Stimulated activated CD8-positive, alpha-beta memory T cell treated with anti-CD3 and anti-CD28 coated beads, Interleukin-7, amount 100 ng/mL, for 4 hours (primary cell): ENCODE results near the gene SEC23IP.
"Not testable (repeated sequence)": the region's sequence is repeated elsewhere in the genome, so short reads cannot be mapped to it uniquely, and the experiment has no call there.

Experiments
- DNase-seq, 2 donors: peaks; one replicate each; pipeline ENCODE4 v3.0.0-alpha.2; 2020; ENCODE audit warnings: low read depth in 2 of 2

Gene SEC23IP

DNA sequence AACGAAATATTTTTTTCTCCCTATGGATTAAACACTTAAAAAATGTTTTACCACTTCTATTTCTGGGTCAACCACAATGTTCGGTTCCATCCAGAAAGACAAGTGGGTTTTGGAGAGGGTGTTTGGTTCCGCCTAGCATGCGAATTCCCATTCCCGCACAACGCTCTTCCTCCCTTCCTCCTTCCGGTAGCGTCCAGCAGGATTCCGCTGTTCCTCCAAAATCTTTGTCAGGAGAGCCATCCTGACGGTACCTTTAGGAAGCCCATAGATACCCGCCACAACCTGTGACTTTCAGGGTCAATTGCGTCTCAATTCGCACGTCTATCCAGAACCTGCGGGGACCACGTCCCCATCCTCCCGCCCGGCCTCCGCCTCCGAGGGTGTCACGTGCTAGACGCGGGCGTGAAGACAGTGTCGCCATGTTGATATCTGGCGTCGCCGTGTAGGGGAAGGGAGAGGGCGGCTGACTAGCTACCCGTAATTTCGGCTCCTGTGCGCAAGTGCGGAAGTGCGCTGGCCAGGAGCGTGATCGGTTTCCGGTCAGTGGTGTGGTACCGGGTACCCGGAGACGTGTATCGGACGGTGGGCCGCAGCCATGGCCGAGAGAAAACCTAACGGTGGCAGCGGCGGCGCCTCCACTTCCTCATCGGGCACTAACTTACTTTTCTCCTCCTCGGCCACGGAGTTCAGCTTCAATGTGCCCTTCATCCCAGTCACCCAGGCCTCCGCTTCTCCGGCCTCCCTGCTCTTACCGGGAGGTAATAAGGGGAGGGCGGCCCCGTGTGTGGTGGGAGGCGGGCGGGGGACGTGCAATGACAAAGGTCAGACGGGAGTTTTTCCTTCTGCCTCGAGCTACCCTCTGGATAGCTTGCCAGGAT, at the start of gene SEC23IP:
TSS of gene SEC23IP (plus strand) at position 543 of the 878 bp plus-strand sequence. CDS start at position 596, 53 bp downstream.
- DNase-seq, result peak; percentile 84 to 87

DNA sequence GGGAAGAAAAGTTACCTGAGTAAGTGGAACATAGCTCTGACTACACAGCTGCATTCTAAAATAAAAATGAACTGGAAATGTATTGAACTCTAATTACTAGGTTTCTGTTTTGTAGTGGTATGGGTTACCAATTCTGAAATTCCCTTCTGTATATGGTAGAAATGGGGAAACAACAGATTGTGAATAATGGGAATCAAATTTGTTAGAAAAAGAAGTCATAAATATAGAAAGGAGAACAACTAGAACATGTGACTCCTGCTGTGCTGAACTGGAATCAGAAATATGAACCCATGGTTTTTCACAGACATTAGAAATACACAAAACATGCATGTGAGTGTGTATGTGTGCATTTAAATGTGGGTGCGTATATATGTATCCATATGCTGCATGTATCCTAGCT, 46.9 kb upstream of the SEC23IP start:
- no peak for DNase-seq

DNA sequence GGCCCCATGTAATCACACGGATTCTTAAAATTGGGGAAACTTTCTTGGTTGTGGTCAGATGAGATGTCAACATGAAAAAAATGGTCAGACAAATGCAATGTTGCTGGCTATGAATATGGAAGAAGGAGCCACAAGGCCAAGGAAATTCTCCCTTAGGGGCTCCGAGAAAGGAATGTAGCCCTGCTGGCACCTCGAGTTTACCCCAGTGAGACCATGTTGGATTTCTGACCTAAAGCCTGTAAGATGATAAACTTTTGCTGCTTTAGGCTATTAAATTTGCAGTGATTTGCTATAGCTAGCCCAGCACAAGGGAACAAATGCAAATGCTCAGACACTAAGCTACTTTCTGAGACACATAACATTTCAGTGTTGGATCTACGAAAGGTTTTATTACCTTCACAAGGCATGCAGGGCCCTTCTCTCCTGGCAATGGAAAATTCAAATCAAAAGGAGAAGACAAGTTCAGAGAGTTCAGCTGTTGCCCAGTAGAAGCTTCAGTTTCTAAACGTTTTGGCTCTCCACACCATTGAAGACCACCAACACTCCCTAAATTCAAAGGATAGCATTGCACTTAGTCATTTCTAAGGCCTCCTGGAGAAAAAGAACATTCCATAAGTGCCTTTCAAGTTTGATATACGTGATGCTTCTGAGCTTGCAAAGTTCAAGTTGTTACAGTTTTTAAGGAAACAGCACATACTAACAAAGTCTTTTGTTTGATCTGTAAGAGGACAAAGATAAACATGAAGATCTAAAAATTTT, 43.3 kb upstream of the SEC23IP start:
- no peak for DNase-seq

DNA sequence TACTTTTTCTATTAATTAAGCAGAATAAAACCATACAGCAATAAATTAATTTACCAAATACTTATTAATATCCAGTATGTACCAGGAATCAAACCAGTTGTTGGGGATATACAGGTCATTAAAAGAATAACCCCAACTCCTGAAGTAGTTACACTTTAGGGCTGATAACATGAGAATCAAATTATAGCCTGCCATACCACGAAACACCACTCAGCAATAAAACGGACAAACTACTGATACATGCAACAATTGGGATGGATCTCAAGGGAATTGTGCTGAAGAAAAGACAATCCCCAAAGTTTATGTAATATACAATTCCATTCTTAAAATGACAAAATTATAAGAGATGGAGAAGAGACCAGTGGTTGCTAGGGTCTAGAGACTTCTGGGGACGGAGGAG, 42.6 kb upstream of the SEC23IP start:
- DNase-seq, result no peak

DNA sequence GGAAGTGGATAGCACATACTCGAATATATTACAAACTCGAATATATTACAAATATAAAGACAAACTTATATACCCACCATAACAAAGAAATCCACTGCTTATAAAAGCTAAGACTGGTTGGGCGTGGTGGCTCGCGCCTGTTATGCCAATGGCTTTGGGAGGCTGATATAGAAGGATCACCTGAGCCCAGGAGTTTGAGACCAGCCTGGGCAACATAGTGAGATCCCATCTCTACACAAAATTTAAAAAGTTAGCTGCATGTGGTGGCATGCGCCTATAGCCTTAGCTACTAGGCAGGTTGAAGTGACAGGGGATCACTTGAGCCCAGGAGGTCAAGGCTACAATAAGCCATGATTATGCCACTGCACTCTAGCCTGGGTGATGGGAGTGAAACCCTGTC, 40.3 kb upstream of the SEC23IP start:
- DNase-seq, result no peak

DNA sequence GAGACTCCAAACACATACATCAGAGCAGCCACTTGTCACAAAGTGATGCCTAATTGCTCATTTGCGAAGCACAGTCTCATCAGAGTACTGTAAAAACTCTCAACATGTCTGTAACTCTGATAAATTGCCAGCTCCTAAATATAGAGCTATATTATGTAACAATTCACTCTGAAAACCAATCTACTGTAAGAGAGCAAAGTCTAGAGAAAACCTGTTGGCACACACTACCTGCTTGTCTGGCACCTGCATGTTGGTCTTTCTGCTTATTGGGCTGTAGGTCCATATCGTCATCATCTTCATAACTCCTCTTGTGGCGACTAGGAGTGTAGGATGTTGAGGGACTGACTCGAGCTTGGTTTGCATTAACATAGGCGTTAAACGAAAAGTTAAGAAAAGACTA, 39.7 kb upstream of the SEC23IP start:
- DNase-seq, result no peak

DNA sequence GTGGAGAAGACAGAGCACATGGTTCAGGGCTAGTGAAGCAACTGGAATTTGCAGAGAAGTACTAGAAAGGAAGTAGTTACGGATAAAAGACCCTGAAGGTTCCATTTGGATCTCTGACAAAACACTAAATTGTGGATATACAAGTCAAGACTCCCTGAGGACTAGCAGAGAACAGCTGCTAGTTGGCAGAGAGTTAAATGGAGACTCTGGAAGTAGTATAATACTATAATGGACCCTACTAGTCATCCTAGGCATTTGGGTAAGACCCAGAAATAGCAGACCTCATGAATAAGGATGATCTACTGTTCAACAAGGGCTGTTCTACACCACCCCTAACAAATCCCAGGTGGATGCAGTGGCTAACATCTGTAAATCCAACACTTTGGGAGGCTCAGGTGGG, 39.0 kb upstream of the SEC23IP start:
- DNase-seq, result no peak

DNA sequence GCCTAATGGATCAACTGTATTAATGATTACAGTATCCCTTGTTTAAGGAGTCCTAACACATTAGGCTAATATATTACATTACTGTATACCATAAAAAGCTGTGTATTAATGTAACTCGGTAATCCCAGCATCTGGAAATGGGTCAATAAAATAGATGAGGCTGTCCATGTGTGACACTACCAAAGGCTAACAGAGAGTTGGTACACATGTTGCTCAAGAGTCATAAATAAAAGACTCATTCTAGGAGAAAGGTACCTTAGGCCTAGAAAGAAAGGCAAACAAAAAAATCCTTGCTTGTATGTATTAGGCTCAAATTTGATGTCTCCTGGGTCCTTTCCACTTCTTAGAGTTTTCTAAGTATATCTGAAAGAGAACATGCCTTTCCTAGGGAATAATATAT, 34.5 kb upstream of the SEC23IP start:
- DNase-seq, result no peak

DNA sequence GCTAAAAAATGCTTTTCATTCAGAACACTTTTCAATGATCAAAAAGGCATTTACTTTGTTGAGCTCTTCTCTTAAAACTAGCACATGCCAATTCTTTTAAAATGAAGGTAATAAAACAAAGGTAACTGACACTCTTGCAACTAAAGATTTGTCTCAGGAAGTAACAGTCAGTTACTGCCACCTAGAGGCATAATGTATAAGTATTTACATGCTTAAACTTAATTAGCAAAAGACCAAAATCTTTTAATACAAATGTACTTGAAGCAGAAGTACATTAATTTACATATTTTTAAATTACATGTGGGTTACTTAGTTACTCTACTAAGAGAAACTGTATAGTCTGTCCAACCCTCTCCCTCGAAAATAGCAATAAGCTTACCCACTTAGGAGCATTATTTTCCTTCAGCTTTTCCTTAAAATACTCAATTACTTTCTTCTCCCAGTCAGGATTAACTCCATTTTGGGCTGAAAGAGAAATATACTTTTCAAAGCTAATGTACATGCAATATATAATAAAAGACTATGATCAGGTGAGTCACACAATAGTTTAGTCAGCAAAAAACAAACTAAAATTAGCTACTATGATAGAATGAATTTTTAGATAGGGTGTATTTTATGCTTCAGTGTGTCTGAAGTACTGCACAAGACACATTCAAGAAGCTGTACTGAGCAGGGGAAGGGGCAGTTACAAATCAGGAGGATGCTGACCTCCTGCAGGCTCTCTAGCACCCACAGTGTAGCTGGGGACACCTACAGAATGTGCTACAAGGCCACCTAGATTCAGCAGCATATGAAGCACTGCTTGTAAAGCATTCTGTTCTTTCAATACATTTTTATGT, 32.9 kb upstream of the SEC23IP start:
- DNase-seq, result no peak

DNA sequence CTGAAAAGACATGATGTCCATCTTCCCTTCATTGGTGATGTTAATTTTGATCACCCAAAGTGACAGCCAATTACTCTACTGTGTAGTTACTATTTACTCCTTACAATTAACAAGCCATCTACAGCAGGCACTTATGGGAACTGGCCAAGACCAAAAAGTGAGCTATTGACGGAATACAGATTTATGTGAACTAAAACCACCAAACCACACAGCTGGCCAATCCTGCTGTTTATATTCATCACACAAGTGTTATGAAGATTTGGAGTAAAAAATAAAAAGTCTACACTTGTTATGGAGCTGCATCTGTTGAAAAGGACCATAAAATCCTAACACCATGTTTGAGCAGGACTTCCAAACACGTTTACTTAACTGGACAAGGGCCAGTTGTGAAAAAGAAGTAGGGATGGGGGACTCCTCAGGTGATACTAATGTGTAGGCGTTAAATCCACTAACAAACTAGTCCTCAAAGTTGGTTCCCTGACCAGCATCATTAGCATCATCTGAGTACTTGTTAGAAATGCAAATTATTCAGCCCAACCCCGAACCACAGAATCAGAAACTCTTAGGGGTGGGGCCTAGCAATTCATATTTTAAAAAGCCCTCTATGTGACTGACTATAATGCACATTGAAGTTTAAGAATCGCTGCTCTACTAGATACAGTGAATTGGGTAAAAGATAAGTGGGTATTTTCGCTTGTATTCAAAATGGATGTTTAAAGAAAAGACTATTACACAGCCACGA, 31.5 kb upstream of the SEC23IP start:
- DNase-seq, result no peak

DNA sequence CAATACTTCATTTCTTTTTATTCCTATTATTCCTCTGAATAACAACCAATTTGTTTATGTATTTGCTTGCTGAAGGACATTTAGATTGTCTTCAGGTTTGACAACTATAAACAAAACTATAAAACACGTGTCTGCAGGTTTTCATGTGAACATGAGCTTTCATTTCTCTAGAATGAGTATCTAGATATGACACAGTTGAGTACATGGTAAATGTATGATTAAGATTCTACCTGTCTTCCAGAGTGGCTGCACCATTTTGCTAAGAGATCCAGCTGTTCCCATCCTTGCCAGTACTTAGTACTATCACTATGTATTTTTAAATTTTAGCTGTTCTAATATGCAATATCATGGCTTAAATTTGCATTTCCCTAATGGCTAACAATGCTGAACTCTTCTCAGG, 30.0 kb upstream of the SEC23IP start:
- no peak for DNase-seq

DNA sequence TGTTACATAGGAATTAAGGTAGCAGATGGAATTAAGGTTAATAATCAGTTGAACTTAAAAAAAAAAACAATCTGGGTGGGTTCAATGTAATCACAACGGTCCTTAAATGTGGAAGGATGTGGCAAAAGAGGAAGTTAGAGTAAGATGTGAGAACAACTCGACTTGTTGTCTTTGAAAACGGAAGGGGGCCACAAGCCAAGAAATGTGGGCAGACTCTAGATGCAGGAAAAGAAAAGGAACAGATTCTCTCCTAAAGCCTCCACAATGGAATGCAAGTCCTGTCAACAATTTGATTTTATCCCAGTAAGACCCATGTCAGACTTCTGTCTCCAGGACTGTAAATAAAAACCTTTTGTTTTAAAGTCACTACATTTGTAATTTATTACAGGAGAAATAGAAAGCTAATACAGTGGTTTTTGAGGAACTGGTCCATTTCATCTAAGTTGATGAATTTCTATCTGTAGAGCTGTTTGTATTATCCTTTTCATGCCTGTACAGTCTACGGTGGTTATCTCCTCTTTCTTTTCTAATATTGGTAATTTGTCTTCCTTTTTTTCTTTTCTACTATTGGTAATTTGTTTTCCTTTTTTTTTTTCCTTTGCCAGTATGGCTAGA, 28.5 kb upstream of the SEC23IP start:
- DNase-seq, result no peak

DNA sequence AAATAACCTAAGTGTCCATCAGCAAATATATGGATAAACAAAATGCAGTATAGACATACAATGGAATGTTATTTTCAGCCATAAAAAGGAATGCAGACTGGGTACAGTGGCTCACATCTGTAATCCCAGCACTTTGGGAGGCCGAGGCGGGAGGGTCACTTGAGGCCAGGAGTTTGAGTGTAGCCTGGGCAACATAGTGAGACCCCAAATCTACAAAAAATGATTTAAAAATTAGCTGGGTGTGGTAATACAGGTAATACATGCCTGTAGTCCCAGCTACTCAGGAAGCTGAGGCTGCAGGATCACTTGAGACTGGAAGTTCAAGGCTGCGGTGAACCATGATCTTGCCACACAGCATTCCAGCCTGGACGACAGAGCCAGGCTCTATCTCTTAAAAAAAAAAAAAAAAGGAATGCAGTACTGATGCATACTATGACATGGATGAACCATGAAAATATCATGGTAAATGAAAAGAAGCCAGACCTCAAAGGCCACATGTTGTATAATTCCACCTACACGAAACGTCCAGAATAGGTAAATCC, 26.8 kb upstream of the SEC23IP start:
- DNase-seq, result no peak

DNA sequence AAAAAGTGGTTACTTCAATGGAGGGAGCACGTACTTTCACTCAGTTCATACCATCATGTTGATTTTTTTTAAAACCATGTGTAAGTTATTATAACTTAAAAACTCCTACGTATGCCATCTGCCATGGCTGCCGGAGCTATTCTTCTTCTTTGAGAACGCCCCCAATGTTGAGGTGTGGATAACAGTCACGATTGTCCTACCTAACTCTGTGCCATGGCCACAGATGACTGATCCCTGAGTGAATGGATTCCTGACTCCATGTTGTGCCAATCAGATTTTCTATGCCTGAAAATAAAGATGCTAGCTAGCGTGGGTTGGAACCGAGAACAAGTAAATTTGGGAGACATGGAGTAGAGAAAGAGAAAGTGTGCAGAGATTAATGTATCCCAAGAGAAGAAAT, 25.2 kb upstream of the SEC23IP start:
- no peak for DNase-seq

DNA sequence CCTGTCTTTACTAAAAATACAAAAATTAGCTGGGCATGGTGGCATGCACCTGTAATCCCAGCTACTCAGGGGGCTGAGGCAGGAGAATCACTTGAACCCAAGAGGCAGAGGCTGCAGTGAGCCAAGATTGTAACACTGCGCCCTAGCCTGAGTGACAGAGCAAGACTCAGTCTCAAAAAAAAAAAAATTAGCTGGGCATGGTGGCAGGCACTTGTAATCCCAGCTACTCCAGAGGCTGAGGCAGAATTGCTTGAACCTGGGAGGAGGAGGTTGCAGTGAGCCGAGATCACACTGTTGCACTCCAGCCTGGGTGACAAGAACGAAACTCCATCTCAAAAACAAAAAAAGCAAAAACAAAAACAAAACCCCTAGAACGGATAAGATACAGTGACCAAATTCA, 23.1 kb upstream of the SEC23IP start:
- not testable (repeated sequence) for DNase-seq

DNA sequence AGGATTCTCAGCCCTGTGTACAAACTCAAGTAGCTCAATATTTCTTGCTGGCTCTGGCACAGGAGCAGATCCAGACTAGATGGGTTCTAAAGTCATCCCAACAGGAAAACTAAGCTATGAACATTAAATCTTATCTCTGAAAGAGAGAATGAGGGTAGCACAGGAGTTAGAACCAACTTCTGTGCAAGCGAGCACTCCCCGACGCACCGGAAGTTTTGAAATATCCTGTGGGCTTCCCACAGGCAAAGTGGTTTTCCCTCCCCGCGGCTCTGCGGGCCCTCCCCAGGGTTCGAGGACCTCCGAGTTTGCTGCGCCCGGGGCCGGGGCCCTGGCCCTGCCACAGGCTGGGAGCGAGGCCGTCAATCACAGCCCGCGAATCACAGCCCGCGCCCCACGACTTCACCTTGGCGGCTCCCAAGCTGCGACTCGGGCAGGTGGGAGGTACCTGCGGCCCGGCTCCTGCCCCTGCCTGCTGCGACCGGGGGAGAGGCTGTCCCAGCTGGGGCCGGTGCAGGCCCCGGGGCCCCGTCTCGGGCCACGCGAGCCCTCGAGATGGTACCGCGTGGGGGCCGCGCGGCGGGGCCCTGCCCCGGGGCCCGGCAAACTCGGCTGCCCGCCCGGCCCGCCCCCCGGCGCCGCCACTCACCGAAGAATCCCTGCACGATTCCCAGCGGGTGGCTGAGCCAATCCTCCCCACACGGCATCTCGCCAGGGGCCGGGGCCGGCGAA, 20.5 kb upstream of the SEC23IP start:
- peak; percentile 13 to 48 for DNase-seq

DNA sequence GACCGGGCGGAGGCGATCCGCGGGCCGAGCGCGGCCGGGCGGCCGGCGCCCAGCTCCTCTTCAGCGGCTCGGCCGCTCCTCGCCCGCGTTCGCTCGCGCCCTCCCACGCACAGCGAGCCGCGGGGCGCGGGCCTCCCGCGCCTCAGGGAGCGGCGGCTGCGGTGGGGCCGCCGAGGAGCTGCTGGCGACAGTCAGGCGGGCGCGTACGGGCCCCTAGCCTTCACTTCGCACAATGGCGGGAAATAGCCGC, 20.0 kb upstream of the SEC23IP start, which contains the start of gene MCMBP:
TSS of gene MCMBP (minus strand) at position 234 of the 250 bp plus-strand sequence. CDS start 259 bp downstream, outside the sequence.
- no peak for DNase-seq

DNA sequence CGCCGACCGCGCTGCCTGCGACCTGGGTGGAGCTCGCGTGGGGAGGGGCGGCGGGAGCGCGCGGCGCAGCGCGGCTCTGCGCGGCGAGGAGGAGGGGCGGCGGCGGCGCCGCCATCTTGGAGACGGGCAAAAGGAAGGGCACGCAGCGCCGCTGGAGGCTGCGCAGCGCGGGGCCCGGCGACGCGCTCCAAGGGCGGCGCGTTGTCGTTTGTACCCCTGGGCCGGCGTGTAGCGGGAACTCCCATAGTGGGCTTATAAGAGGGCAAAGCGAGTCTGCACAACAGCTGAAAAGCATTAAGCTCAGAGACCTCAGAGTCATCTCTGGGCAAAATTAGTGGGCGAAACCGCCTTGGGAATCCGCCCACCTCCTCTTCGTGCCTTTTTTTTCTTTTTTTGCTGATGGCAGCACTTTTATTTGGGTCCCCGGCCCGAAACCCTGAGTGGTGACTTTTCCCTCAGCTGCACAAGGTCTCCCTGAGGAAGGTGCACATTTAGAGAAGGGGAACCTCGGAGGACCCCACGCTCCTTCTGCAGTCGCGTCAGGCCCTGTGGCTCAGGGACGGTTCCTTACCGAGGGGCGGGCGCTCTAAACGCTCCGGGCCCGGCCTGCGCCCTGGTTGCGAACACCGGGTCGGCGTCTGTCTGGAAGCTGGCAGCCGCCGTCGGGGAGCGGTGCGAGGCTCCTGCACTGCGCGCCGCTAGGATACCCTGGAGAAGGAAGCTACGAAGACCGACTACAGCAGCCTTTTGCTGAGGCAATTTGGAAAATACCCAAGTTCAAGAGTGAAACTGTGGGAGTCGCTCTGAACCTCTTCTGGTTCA, 19.5 kb upstream of the SEC23IP start:
- DNase-seq, result peak; percentile 63 to 87

DNA sequence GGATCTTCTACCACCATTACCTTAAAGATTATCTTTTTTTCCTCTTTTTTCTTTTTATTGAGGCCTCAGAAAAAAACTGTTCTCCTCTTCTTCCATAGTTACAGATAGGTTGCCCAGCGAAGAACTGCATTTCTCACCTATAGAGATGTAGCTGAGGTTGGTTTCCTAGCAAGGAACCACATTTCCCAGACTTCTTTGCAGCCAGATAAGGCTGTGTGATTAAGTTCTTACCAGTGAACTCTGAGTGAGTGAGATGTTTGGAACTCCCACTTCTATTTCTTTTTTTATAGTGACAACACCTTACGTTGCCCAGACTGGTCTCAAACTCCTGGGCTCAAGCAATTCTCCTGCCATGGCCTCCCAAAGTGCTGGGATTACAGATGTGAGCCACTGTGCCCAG, 14.0 kb upstream of the SEC23IP start:
- DNase-seq, result no peak
